ENCODE data around the gene MCF2L. TPM values are rescaled to one million over a fixed set of nuclear protein-coding genes. Genes with fewer than 3 reads are reported as not detected.

Gene MCF2L
- total RNA-seq, 1 donor from 2014 or later: 40.4 TPM

DNA sequence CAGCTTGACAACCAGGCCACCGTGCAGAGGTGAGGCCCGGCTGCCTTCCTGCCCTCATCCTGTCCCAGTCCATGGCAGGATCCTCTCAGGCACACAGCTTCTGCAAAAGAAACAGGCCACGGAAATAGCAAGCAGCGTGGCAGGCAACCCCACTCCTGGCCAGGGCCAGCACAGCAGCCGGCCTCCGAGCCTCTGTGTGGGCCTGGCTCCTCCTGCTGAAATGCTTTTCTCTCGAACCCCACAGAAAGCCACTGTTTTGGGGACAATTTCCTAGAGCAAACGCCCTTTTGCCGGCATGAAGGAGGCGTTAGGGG is 97.1 kb downstream of the MCF2L start:
- DNase-seq (ENCODE audit: low spot score): no peak
- Histone ChIP-seq H3F3A (ENCODE audit: low read depth) (no peaks in the 10 kb centered on the region), H3K27me3 (no peaks in the 10 kb centered on the region), H3K79me2 (ENCODE audit: low read depth) (no peaks in the 10 kb centered on the region), H3K4me3 (no peak overlapping the region), H3K4me1 (no peaks in the 10 kb centered on the region), H3K36me3 (no peaks in the 10 kb centered on the region), H4K20me1 (ENCODE audit: low read depth) (peaks cover 3% of the 10 kb centered on the region), H3K4me2 (no peak overlapping the region), H3K27ac (no peak overlapping the region), H3K9me3 (ENCODE audit: low read depth) (no peaks in the 10 kb centered on the region), H3K9ac (no peak overlapping the region), H2AFZ (replicated peaks) (no peak overlapping the region)
- H3K27me3 Mint-ChIP-seq (ENCODE audit: insufficient read depth, low read depth): peaks cover 6% of the 10 kb centered on the region
- no peak overlapping the region for H3K4me3 Mint-ChIP-seq
- TF ChIP-seq EZH2phosphoT487 (IDR thresholded peaks at IDR 0.05): no peak
- TF ChIP-seq EZH2 (IDR thresholded peaks at IDR 0.05): no peak
- TF ChIP-seq, protein P1, sequence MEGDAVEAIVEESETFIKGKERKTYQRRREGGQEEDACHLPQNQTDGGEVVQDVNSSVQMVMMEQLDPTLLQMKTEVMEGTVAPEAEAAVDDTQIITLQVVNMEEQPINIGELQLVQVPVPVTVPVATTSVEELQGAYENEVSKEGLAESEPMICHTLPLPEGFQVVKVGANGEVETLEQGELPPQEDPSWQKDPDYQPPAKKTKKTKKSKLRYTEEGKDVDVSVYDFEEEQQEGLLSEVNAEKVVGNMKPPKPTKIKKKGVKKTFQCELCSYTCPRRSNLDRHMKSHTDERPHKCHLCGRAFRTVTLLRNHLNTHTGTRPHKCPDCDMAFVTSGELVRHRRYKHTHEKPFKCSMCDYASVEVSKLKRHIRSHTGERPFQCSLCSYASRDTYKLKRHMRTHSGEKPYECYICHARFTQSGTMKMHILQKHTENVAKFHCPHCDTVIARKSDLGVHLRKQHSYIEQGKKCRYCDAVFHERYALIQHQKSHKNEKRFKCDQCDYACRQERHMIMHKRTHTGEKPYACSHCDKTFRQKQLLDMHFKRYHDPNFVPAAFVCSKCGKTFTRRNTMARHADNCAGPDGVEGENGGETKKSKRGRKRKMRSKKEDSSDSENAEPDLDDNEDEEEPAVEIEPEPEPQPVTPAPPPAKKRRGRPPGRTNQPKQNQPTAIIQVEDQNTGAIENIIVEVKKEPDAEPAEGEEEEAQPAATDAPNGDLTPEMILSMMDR (IDR thresholded peaks at IDR 0.05): no peak
- no peak overlapping the region for H3K27ac Mint-ChIP-seq
- H3K4me1 Mint-ChIP-seq: peaks cover 12% of the 10 kb centered on the region
- peaks cover 17% of the 10 kb centered on the region for H3K36me3 Mint-ChIP-seq
- H3K9me3 Mint-ChIP-seq: no peaks in the 10 kb centered on the region

DNA sequence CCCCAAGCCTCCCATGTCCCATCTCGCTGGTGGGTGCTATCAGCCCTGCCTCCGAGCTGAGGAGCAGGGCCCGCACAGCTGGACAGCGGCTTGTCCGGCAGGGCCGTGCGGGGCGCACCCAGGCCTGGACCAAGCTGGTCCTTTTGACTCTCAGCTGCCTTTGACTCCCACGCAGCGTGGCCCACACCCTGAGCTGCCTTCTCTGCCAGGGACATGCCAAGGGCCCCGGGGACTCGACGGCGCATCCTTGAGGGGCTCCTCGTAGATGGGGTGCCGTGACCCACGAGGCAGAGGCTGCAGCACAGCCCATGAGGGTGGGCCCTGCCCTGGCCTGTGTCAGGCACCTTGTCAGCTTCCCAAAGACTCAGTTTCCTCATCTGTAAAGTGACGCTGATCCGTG is 97.7 kb downstream of the MCF2L start:
- Mint-ChIP-seq H3K9me3 (no peaks in the 10 kb centered on the region), H3K27me3 (ENCODE audit: insufficient read depth, low read depth) (peaks cover 6% of the 10 kb centered on the region), H3K4me1 (peaks cover 13% of the 10 kb centered on the region), H3K36me3 (peaks cover 22% of the 10 kb centered on the region), H3K4me3 (no peak overlapping the region), H3K27ac (no peak overlapping the region)
- H3K27ac ChIP-seq: no peak overlapping the region
- no peaks in the 10 kb centered on the region for H3K36me3 ChIP-seq
- no peaks in the 10 kb centered on the region for H3K9me3 ChIP-seq (ENCODE audit: low read depth)
- no peaks in the 10 kb centered on the region for H3K79me2 ChIP-seq (ENCODE audit: low read depth)
- TF ChIP-seq EZH2phosphoT487 (IDR thresholded peaks at IDR 0.05) (no peak), EZH2 (IDR thresholded peaks at IDR 0.05) (no peak)
- TF ChIP-seq, protein P1 (IDR thresholded peaks at IDR 0.05): no peak
- H4K20me1 ChIP-seq (ENCODE audit: low read depth): peaks cover 3% of the 10 kb centered on the region
- H3K4me2 ChIP-seq: no peak overlapping the region
- H3K9ac ChIP-seq: no peak overlapping the region
- H3K27me3 ChIP-seq: no peaks in the 10 kb centered on the region
- no peaks in the 10 kb centered on the region for H3F3A ChIP-seq (ENCODE audit: low read depth)
- H2AFZ ChIP-seq (replicated peaks): no peak overlapping the region
- no peaks in the 10 kb centered on the region for H3K4me1 ChIP-seq
- DNase-seq (ENCODE audit: low spot score): no peak
- H3K4me3 ChIP-seq: no peak overlapping the region

DNA sequence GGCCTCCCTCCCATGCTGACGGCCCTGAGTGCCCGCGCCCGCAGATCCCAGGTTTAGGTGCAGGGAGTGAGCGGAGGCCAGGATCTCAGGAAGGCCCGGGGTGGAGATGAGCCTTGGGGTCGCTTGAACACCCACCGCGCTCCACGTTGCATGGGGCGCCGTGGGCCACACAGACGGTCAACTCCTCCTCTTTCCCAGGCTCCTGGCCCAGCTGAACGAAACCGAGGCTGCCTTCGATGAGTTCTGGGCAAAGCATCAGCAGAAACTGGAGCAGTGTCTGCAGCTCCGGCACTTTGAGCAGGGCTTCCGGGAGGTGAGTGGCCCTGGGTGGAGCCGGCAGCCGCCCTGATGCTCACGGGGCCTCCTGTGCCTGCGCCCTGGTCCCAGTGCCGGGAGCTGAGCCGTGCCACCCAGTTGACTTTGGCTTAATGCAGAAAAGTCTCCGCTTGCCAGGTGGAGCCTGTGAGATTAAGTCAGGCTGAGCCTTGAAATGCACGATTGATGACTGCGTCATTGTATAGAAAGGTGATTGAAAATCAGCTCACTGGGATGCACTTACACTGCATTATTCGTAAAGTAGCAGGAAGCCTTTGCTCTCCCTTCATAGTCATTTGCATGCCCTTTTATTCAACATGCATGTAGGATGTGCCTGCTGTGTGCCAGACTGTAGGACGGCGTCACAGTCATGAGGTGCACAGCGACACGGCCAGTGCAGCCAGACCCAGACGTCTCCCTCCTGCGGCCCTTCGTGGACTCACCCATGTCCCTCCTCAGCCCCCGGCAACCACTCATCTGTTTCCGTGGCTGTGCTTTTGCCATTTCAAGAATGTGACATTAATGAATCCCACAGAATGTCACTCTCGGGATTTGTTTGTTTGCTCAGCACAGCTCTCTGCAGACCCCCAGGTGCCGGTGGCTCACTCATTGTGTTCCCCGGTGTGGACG is 101.1 kb downstream of the MCF2L start:
- H3K4me1 ChIP-seq: no peaks in the 10 kb centered on the region
- no peak overlapping the region for H2AFZ ChIP-seq (replicated peaks)
- H3K79me2 ChIP-seq (ENCODE audit: low read depth): no peaks in the 10 kb centered on the region
- H3K9ac ChIP-seq: no peak overlapping the region
- H3K36me3 ChIP-seq: no peaks in the 10 kb centered on the region
- no peaks in the 10 kb centered on the region for H3K9me3 Mint-ChIP-seq
- H3K9me3 ChIP-seq (ENCODE audit: low read depth): no peaks in the 10 kb centered on the region
- peak overlapping the region; percentile 29 for H3K27ac ChIP-seq
- H3K27me3 ChIP-seq: no peaks in the 10 kb centered on the region
- H3K4me2 ChIP-seq: no peak overlapping the region
- H3F3A ChIP-seq (ENCODE audit: low read depth): no peaks in the 10 kb centered on the region
- peaks cover 11% of the 10 kb centered on the region for H3K4me1 Mint-ChIP-seq
- peaks cover 2% of the 10 kb centered on the region for H3K27me3 Mint-ChIP-seq (ENCODE audit: insufficient read depth, low read depth)
- no peak overlapping the region for H3K4me3 ChIP-seq
- TF ChIP-seq EZH2phosphoT487 (IDR thresholded peaks at IDR 0.05) (no peak), EZH2 (IDR thresholded peaks at IDR 0.05) (no peak)
- TF ChIP-seq, protein P1 (IDR thresholded peaks at IDR 0.05): no peak
- no peak for DNase-seq (ENCODE audit: low spot score)
- peaks cover 30% of the 10 kb centered on the region for H3K36me3 Mint-ChIP-seq
- H3K27ac Mint-ChIP-seq: no peak overlapping the region
- peaks cover 3% of the 10 kb centered on the region for H4K20me1 ChIP-seq (ENCODE audit: low read depth)
- H3K4me3 Mint-ChIP-seq: no peak overlapping the region
